ENCODE measurements around the gene IGF1R. TPM values are rescaled to one million over a fixed set of nuclear protein-coding genes. Genes with fewer than 3 reads are reported as not detected.

Gene IGF1R
- total RNA-seq, 4 donors from 2014 or later = 59.6 to 172 (median 88.5) TPM

DNA sequence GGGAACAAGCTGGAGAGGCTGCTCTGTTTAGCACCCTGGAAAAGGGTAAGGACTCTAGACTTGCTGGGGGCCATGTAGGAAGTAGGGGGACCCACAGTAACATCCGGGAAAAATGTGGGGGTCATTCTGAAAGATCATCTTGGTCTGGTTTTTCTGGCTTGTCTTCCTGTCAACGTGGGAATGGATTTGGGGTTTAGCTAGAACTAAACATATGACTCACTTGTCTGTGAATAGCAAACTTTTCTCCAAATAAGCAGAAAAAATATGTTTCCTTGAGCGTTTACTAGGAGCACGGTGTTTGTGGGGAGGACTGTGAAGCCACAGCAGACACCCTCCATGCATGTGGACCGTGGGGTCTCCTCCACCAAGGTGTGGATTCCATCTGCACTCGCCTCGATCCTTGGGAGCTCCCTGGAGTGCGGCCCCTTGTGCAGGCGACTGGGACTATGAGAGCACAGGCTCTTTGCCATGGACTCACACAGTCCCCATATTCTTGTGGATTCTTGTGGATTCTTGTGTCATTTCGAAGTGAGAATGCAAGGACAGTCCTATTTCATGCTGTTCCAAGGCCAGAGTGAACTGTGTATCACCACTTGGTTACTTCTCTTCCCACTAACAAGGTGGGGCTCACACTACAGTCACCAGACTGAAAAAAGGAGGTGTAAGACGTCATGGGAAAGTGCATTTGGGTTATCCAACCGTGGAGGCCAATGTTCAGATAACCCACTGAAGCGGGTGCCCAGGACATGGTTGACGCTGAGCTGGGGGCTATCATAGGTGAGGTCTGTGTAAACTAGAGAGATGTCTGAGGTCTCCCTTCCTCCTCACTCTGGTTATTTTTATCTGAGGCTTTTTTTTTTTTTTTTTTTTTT lies 333.7 kb downstream of the IGF1R start:
- intact Hi-C loops (cut with DNase I; ENCODE audit: low total_unique reads) = no loop called here
- TF ChIP-seq, protein P1, sequence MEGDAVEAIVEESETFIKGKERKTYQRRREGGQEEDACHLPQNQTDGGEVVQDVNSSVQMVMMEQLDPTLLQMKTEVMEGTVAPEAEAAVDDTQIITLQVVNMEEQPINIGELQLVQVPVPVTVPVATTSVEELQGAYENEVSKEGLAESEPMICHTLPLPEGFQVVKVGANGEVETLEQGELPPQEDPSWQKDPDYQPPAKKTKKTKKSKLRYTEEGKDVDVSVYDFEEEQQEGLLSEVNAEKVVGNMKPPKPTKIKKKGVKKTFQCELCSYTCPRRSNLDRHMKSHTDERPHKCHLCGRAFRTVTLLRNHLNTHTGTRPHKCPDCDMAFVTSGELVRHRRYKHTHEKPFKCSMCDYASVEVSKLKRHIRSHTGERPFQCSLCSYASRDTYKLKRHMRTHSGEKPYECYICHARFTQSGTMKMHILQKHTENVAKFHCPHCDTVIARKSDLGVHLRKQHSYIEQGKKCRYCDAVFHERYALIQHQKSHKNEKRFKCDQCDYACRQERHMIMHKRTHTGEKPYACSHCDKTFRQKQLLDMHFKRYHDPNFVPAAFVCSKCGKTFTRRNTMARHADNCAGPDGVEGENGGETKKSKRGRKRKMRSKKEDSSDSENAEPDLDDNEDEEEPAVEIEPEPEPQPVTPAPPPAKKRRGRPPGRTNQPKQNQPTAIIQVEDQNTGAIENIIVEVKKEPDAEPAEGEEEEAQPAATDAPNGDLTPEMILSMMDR (IDR thresholded peaks at IDR 0.05) = no peak
- TF ChIP-seq POLR2A (IDR thresholded peaks at IDR 0.05) = no peak
- 76 to 79% methylated on average over 14 of the region's 14 CpGs for WGBS, 2 donors
- no peak overlapping the region for H3K4me3 ChIP-seq (ENCODE audit: low read depth, poor library complexity, severe bottlenecking)
- no peak for DNase-seq (ENCODE audit: low spot score in 2 of 2)

DNA sequence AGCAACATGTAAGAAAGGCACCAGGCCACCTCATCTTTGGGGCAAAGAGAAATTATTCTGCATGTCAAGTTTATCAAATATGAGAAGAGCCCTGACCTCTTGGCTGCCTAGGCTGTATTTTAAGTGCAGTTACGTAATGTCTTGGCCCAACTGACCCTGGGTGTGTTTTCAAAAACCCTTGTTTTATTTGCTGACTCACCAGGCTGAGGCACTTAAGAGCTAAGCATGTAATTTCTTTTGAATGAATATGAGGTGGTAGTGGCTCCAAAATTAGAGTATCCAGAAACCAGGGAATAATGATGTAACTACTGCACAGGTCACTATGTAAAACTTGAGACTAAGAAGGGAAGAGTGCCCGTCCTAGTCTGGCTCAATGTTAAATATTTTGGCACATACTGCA lies 335.0 kb downstream of the IGF1R start:
- DNase-seq (ENCODE audit: low spot score in 2 of 2) = peak; percentile 63 to 84
- intact Hi-C loops (cut with DNase I; ENCODE audit: low total_unique reads) = no loop called here
- H3K4me3 ChIP-seq (ENCODE audit: low read depth, poor library complexity, severe bottlenecking) = no peak overlapping the region
- no peak for TF ChIP-seq POLR2A (IDR thresholded peaks at IDR 0.05)
- TF ChIP-seq, protein P1 (IDR thresholded peaks at IDR 0.05) = no peak
- WGBS, 2 donors = 16 to 20% methylated on average over 2 of the region's 2 CpGs

DNA sequence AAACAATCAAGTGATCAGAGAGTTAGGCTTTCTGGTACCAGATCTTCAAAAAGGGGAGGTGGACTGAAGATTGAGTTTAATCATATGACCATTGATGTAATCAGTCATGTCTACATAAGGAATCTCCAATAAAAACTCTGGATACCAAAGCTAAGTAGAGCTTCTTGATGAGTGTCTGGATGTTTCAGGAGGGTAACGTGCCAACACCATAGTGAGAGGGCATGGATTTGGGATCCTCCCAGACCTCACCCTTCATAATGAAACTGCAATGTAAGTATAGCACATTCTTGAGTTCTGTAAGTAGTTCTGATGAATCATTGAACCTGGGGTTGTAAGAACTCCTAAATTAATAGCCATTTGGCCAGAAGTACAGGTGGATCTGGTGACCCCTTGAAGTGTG lies 337.9 kb downstream of the IGF1R start:
- TF ChIP-seq POLR2A (IDR thresholded peaks at IDR 0.05) = no peak
- TF ChIP-seq, protein P1 (IDR thresholded peaks at IDR 0.05) = no peak
- DNase-seq (ENCODE audit: low spot score in 2 of 2) = no peak
- no peak overlapping the region for H3K4me3 ChIP-seq (ENCODE audit: low read depth, poor library complexity, severe bottlenecking)
- intact Hi-C loops (cut with DNase I; ENCODE audit: low total_unique reads) = no loop called here
- 89 to 100% methylated on average over 1 of the region's 1 CpG for WGBS, 2 donors

DNA sequence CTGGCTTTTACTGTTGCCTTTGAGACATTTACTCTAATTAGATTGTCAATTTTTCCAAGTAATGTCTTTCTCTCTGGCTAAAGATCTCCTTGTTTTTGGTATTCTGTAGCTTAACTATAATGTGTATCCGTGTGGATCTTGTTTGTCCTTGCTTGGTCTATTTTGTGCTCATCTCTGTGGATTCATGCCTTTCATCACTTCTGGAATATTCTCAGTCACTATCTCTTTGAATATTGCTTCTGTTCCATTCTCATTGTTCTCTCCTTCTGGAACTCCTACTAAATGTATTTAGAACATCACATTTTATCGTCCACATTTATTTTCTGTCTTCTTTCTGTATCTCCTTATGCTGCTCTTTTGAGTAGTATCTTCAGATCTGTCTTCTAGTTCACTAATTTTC lies 346.6 kb downstream of the IGF1R start:
- H3K4me3 ChIP-seq (ENCODE audit: low read depth, poor library complexity, severe bottlenecking) = no peak overlapping the region
- no peak for DNase-seq (ENCODE audit: low spot score in 2 of 2)
- TF ChIP-seq, protein P1 (IDR thresholded peaks at IDR 0.05) = no peak
- TF ChIP-seq POLR2A (IDR thresholded peaks at IDR 0.05) = no peak
- intact Hi-C loops (cut with DNase I; ENCODE audit: low total_unique reads) = no loop called here
- WGBS, 2 donors = 93 to 95% methylated on average over 2 of the region's 2 CpGs

GRCh38 chr15:98996169-98996568 lies 347.8 kb downstream of the IGF1R start:
- intact Hi-C loops (cut with DNase I; ENCODE audit: low total_unique reads) = no loop called here
- no peak for DNase-seq (ENCODE audit: low spot score in 2 of 2)
- no peak for TF ChIP-seq POLR2A (IDR thresholded peaks at IDR 0.05)
- TF ChIP-seq, protein P1 (IDR thresholded peaks at IDR 0.05) = no peak
- no peak overlapping the region for H3K4me3 ChIP-seq (ENCODE audit: low read depth, poor library complexity, severe bottlenecking)
